HG03039 (cell line): ENCODE data around the gene FUZ.

Source experiments
- ATAC-seq: cut with Tn5 transposase; IDR thresholded peaks from one replicate; pipeline ENCODE4 v1.9.1; 2021; ENCODE audit warnings: mild to moderate bottlenecking, moderate library complexity; ENCODE audit not compliant: unreplicated experiment

FUZ gene

DNA sequence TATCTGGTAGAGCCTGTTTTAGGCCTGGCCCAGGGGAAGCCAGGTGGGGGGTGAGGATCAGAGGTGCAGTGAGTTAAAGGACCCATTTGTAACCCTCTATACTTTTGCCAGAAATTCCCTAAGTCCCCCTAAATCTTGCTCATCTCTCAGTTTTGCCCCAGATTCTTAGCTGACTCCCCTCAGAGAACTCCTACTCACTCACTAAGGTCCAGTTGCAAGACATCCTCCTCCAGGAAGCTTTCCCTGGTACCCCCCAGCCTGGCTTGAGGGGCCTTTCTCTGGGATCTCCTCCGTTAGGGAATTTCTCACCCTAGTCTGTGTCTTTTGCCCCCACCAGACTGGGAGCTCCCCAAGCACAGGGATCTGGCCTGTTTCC, 51.9 kb downstream of the FUZ start:
- no peak for ATAC-seq

GRCh38 chr19:49758292-49758691, 54.8 kb downstream of the FUZ start:
- no peak for ATAC-seq
